Keratinocyte (primary cell): ENCODE results near the gene ABTB1.

Source experiments
- EZH2 ChIP-seq: IDR thresholded peaks from one replicate; pipeline ENCODE4 v1.6.1; 2012; ENCODE audit warnings: inconsistent platforms, mild to moderate bottlenecking, low read length, moderate library complexity
- TF ChIP-seq, protein P1 (sequence below), 3 experiments: IDR thresholded peaks in 1 of 3; conservative IDR thresholded peaks in 1 of 3; optimal IDR thresholded peaks in 1 of 3; 2 replicates in 2 of 3; 3 replicates in 1 of 3; pipeline versions ENCODE3 to v1.5.1; 2011; ENCODE audit warnings: low read length in 3 of 3, mild to moderate bottlenecking in 3 of 3, moderate library complexity in 2 of 3, control low read depth in 1 of 3, inconsistent platforms in 1 of 3; ENCODE audit not compliant: insufficient read depth in 2 of 3; ENCODE audit errors: extremely low read depth in 1 of 3

DNA sequence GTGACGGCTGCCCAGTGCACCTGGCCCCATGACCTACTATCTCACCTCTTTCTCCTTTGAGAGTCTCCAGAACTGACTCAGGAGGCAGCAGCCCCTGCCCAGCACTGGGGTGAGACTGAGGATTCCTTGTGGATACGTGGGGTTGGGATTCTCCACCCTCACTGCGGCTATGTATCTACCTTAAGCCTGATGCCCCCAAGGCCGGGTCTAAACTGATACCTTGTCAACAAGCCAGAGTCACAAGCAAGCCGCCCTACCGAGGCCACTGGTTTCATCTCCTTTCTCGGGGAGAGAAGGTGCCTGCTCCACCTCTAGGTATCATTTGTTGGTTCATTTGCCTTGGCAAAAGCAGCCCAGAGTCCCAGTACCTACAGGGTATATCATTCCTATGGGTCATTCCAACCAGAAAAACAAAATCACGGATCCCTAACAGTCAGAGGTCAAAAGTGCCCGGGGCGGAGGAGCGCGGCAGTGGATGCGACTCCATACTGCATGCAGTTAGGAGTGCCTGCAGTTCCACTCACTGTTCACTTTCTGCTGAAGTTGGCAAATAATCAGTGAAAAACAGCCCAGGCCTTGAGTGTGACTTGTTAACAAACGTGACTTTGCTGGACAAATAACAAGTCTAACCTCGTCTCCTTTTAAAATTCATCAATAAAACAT, 47.5 kb downstream of the ABTB1 start:
- TF ChIP-seq, protein P1, sequence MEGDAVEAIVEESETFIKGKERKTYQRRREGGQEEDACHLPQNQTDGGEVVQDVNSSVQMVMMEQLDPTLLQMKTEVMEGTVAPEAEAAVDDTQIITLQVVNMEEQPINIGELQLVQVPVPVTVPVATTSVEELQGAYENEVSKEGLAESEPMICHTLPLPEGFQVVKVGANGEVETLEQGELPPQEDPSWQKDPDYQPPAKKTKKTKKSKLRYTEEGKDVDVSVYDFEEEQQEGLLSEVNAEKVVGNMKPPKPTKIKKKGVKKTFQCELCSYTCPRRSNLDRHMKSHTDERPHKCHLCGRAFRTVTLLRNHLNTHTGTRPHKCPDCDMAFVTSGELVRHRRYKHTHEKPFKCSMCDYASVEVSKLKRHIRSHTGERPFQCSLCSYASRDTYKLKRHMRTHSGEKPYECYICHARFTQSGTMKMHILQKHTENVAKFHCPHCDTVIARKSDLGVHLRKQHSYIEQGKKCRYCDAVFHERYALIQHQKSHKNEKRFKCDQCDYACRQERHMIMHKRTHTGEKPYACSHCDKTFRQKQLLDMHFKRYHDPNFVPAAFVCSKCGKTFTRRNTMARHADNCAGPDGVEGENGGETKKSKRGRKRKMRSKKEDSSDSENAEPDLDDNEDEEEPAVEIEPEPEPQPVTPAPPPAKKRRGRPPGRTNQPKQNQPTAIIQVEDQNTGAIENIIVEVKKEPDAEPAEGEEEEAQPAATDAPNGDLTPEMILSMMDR (optimal IDR thresholded peaks at IDR 0.05 in 1 of 3, IDR thresholded peaks at IDR 0.05 in 1 of 3, conservative IDR thresholded peaks at IDR 0.05 in 1 of 3; ENCODE audit: extremely low read depth in 1 of 3, insufficient read depth in 2 of 3, low read length in 3 of 3) = no peak
- no peak for TF ChIP-seq EZH2
